Body of pancreas (tissue), 4 donors: ENCODE measurements around the gene RGS6. TPM values are rescaled to one million over a fixed set of nuclear protein-coding genes. Genes with fewer than 3 reads are reported as not detected.

Experiments
- ATAC-seq: fragments of 150-250 bp; one replicate; pipeline ENCODE4 v1.9.1; 2016
- DNase-seq, 4 donors: peaks; one replicate each; pipeline ENCODE4 v3.0.0-alpha.2; 2019
- H3K27ac ChIP-seq, 4 donors: fragments of 200-600 bp; sonication (generic); 1 replicate in 3 of 4; 2 replicates in 1 of 4; pipeline versions ENCODE4 v1.5.1 to v1.6.1; 2016 to 2019; ENCODE audit warnings: mild to moderate bottlenecking in 1 of 4, mixed read lengths in 1 of 4, moderate library complexity in 1 of 4
- H3K27me3 ChIP-seq, 2 donors: fragments of 200-600 bp; sonication (generic); one replicate each; pipeline ENCODE4 v1.6.0; 2016; ENCODE audit warnings: mild to moderate bottlenecking in 1 of 2
- H3K36me3 ChIP-seq, 2 donors: fragments of 200-600 bp; sonication (generic); replicated peaks in 1 of 2; 2 replicates each; pipeline ENCODE4 v1.5.1; 2016; ENCODE audit warnings: low read depth in 2 of 2; ENCODE audit not compliant: insufficient read depth in 1 of 2
- H3K4me1 ChIP-seq: fragments of 200-600 bp; sonication (generic); one replicate; pipeline ENCODE4 v1.6.0; 2016
- H3K4me3 ChIP-seq, 2 donors: fragments of 200-600 bp; sonication (generic); 1 replicate in 1 of 2; 2 replicates in 1 of 2; pipeline ENCODE4 v1.5.1; 2016 to 2019
- H3K9me3 ChIP-seq, 3 donors: fragments of 200-600 bp; sonication (generic); 1 replicate in 2 of 3; 2 replicates in 1 of 3; pipeline ENCODE4 v1.5.1; 2016
- CTCF ChIP-seq, 7 experiments: fragments of 450-650 bp in 4 of 7; fragments of 200-600 bp in 3 of 7; sonication (generic) in 3 of 7; IDR thresholded peaks; one replicate each; pipeline ENCODE4 v1.5.1; 2016 to 2019; ENCODE audit warnings: antibody characterized with exemption in 7 of 7
- POLR2A ChIP-seq, 3 donors: fragments of 450-650 bp; IDR thresholded peaks; one replicate each; pipeline ENCODE4 v1.6.1; 2016; ENCODE audit warnings: antibody characterized with exemption in 3 of 3, mild to moderate bottlenecking in 2 of 3
- WGBS, 2 donors: methylation state at CpG; one replicate each; pipeline ENCODE4 v1.1.5; 2017; 5-methylcytosine and 5-hydroxymethylcytosine counted together
- intact Hi-C: fragments of 100-400 bp; cut with DNase I; formaldehyde crosslinking; loops from one replicate; pipeline ENCODE4 v1.15.1; 2023
- total RNA-seq, 2 donors: library from RNA; depleted of rRNA; stranded (reverse); fragments of >200 nt; gene quantifications; one replicate each; pipeline ENCODE4 v1.1.0, GENCODE V29; 2016

The RGS6 gene
- total RNA-seq, 2 donors from 2014 or later: 0.26 to 1.3 TPM

- intact Hi-C loops: no loop called here
- H3K36me3 ChIP-seq: no peaks in the 10 kb centered on the region
- no peaks in the 10 kb centered on the region for H3K27me3 ChIP-seq
- DNase-seq (no peak), ATAC-seq (no peak)
- H3K4me1 ChIP-seq: peaks cover 6% of the 10 kb centered on the region
- no peaks in the 10 kb centered on the region for H3K9me3 ChIP-seq
- 43 to 55% methylated on average over 5 of the region's 5 CpGs for WGBS, 2 donors
- H3K4me3 ChIP-seq: no peak overlapping the region
- TF ChIP-seq POLR2A (IDR thresholded peaks at IDR 0.05) (no peak), CTCF (IDR thresholded peaks at IDR 0.05) (no peak)
- no peak overlapping the region for H3K27ac ChIP-seq
Measured at GRCh38 chr14:72332871-72333270, 400.6 kb downstream of the RGS6 start.

DNA sequence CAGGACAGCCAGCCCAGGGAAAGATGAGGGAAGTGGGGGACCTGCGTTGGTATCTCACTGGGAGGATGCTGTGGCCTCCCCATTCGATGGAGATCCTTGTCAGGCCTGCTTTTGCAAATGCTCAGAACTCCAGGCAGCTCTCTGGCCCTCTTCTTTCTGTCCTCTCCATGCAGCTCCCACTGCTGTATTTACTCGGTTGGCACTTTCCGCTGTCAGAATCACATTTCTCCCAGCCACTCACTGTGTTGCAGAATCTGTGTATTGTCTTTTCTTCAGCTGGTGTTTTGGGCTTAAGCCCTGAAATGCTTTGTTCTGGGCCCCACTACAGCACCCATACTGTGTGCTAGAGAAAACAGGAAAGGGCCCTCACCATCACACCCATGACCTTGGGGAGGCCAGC lies 401.1 kb downstream of the RGS6 start:
- H3K27me3 ChIP-seq: no peaks in the 10 kb centered on the region
- 50 to 52% methylated on average over 4 of the region's 4 CpGs for WGBS, 2 donors
- DNase-seq: no peak

GRCh38 chr14:72336311-72336980 lies 404.2 kb downstream of the RGS6 start:
- H3K27me3 ChIP-seq: no peaks in the 10 kb centered on the region
- peaks cover 5% of the 10 kb centered on the region for H3K4me1 ChIP-seq
- ATAC-seq (no peak), DNase-seq (no peak)
- H3K27ac ChIP-seq: no peak overlapping the region
- TF ChIP-seq CTCF (IDR thresholded peaks at IDR 0.05): no peak
- no peak for TF ChIP-seq POLR2A (IDR thresholded peaks at IDR 0.05)
- 37 to 69% methylated on average over 4 of the region's 4 CpGs for WGBS, 2 donors
- intact Hi-C loops: no loop called here
- H3K36me3 ChIP-seq: no peaks in the 10 kb centered on the region
- no peaks in the 10 kb centered on the region for H3K9me3 ChIP-seq
- no peak overlapping the region for H3K4me3 ChIP-seq

More for the DNA sequence above, 401.1 kb downstream of the RGS6 start:
- intact Hi-C loops: no loop called here
- H3K4me3 ChIP-seq: no peak overlapping the region
- no peak for TF ChIP-seq POLR2A (IDR thresholded peaks at IDR 0.05)
- TF ChIP-seq CTCF (IDR thresholded peaks at IDR 0.05): no peak
- H3K36me3 ChIP-seq: no peaks in the 10 kb centered on the region
- ATAC-seq: no peak
- peaks cover 6% of the 10 kb centered on the region for H3K4me1 ChIP-seq
- no peaks in the 10 kb centered on the region for H3K9me3 ChIP-seq
- H3K27ac ChIP-seq: no peak overlapping the region

GRCh38 chr14:72341237-72341636 lies 409.0 kb downstream of the RGS6 start:
- no peak overlapping the region for H3K27ac ChIP-seq
- H3K9me3 ChIP-seq: no peaks in the 10 kb centered on the region
- no peak overlapping the region for H3K4me3 ChIP-seq
- TF ChIP-seq POLR2A (IDR thresholded peaks at IDR 0.05): no peak
- no peaks in the 10 kb centered on the region for H3K36me3 ChIP-seq
- intact Hi-C loops: no loop called here
- WGBS, 2 donors: 38 to 42% methylated on average over 1 of the region's 1 CpG
- H3K4me1 ChIP-seq: no peaks in the 10 kb centered on the region
- ATAC-seq (no peak), DNase-seq (no peak)
- H3K27me3 ChIP-seq: no peaks in the 10 kb centered on the region

DNA sequence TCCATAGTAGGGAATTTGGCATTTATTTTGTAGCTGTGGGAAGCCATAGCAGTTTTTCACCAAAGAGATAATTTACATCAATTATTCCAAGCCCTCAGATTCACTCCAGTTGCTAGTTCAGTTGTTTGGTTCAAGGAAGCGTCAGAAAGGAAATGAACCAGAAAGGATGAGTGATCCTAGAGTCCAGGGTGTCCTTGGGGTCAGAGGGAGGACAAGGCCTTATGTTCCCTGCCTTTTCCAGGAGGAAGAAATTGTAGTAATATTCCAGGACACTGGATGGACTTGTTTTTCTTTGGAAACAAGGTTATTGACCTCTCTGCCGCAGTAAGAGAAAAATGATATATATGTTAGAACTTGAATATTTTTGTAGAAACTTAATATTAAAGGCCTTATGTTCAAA lies 409.5 kb downstream of the RGS6 start:
- Histone ChIP-seq H3K27me3 (no peaks in the 10 kb centered on the region), H3K4me1 (no peaks in the 10 kb centered on the region), H3K36me3 (no peaks in the 10 kb centered on the region), H3K9me3 (no peaks in the 10 kb centered on the region), H3K27ac (no peak overlapping the region), H3K4me3 (no peak overlapping the region)
- DNase-seq: no peak
- ATAC-seq: no peak
- intact Hi-C loops: no loop called here
- TF ChIP-seq POLR2A (IDR thresholded peaks at IDR 0.05) (no peak), CTCF (IDR thresholded peaks at IDR 0.05) (no peak)
- 79 to 89% methylated on average over 2 of the region's 2 CpGs for WGBS, 2 donors
